ENCODE results near the gene MRGPRF.

Gene MRGPRF

GRCh38 chr11:68973219-68973618, 39.8 kb downstream of the MRGPRF start:
- no peaks in the 10 kb centered on the region for H3K9me3 ChIP-seq (replicated peaks in 1 of 11)
- no peak overlapping the region for H3K9ac ChIP-seq
- no peak for TF ChIP-seq Cebpa-rat (IDR thresholded peaks at IDR 0.05)
- peaks cover 0 to 9% (median under 1%) of the 10 kb centered on the region in 11 experiments; a peak in 6 of 22 replicates for H4K20me1 ChIP-seq
- H3K27me3 ChIP-seq = peaks cover 0 to 16% (median 11%) of the 10 kb centered on the region in 11 experiments; a peak in 12 of 22 replicates
- peaks cover 0 to 8% (median 6%) of the 10 kb centered on the region in 10 experiments; a peak in 16 of 20 replicates for H3K4me1 ChIP-seq
- no peak overlapping the region for H3K27ac ChIP-seq
- no peaks in the 10 kb centered on the region for H3K36me3 ChIP-seq
- no peak overlapping the region for H3K4me3 ChIP-seq
- H3K4me2 ChIP-seq = no peak overlapping the region

DNA sequence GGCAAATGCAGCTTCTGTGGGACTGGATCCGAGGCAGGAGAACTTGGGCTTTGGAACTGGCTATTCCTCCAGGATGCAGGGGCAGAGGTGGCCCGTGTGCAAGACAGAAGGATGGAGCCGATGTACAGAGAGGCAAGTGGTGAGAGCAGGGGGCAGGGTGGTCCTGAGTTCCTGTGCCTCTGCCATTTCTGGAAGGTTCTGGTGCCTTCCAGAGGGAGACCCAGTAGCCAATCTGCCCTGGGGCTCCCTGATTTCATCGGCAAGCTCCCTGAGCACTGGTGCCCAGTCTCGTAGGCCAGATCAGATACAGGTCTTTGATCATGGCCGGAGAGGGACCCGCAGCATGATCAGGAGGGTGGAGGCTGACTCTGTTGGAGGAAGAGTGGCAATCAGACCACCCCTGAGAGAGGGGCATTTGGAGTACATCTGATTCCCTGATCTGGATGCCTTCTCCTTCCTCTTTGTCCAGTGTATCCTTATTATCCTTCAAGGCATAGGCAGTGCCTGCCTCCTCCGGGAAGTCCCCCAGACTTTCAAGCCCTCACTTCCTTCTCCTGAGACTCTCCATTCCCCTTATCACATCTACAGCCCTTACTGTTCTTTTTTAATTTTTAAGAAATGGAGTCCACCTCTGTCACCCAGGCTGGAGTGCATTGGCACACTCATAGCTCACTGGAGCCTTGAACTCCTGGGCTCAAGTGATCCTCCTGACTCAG, 42.0 kb downstream of the MRGPRF start:
- Histone ChIP-seq H3K27ac (no peak overlapping the region), H3K27me3 (peaks cover 0 to 5% (median 0%) of the 10 kb centered on the region in 11 experiments; a peak in 4 of 22 replicates), H3K9me3 (replicated peaks in 1 of 11) (no peaks in the 10 kb centered on the region), H3K36me3 (no peaks in the 10 kb centered on the region), H3K9ac (no peak overlapping the region), H4K20me1 (no peaks in the 10 kb centered on the region), H3K4me3 (no peak overlapping the region), H3K4me2 (no peak overlapping the region), H3K4me1 (no peaks in the 10 kb centered on the region)
- TF ChIP-seq Cebpa-rat (IDR thresholded peaks at IDR 0.05) = no peak

DNA sequence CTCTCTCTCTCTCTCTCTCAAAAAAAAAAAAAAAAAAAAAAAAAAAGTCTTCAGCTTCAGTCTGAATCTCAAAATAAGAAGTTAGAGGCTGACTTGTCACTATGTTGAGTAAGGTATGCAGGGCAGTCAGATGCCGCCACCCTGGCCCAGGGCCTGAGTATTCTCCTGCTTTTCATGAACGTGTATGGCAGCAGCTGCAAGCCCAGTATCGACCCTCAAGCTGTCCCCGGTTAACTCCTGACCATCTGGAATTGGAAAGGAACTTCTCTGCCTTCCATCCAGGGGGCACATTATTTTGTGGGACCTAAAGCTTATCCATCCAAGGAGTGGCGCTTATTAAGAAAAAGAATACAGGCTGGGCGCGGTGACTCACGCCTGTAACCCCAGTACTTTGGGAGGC, 43.7 kb downstream of the MRGPRF start:
- Histone ChIP-seq H3K4me1 (no peaks in the 10 kb centered on the region), H3K4me2 (no peak overlapping the region), H3K9me3 (replicated peaks in 1 of 11) (peaks cover 0 to 9% (median 3%) of the 10 kb centered on the region in 11 experiments; a peak in 6 of 22 replicates)

GRCh38 chr11:68968306-68969250, 44.5 kb downstream of the MRGPRF start:
- no peak overlapping the region for H3K4me2 ChIP-seq
- H3K27me3 ChIP-seq = peaks cover 0 to 5% (median 0%) of the 10 kb centered on the region in 11 experiments; a peak in 4 of 22 replicates
- H3K4me3 ChIP-seq = no peak overlapping the region
- no peak overlapping the region for H3K27ac ChIP-seq
- H3K9me3 ChIP-seq (replicated peaks in 1 of 11) = peaks cover 0 to 17% (median 11%) of the 10 kb centered on the region in 11 experiments; a peak in 16 of 22 replicates
- H4K20me1 ChIP-seq = no peaks in the 10 kb centered on the region
- no peak for TF ChIP-seq Cebpa-rat (IDR thresholded peaks at IDR 0.05)
- no peaks in the 10 kb centered on the region for H3K4me1 ChIP-seq
- no peaks in the 10 kb centered on the region for H3K36me3 ChIP-seq
- H3K9ac ChIP-seq = no peak overlapping the region

More for the DNA sequence above, 43.7 kb downstream of the MRGPRF start:
- H3K36me3 ChIP-seq = no peaks in the 10 kb centered on the region
- TF ChIP-seq Cebpa-rat (IDR thresholded peaks at IDR 0.05) = no peak
- H4K20me1 ChIP-seq = no peaks in the 10 kb centered on the region
- no peak overlapping the region for H3K9ac ChIP-seq
- H3K27me3 ChIP-seq = peaks cover 0 to 5% (median 0%) of the 10 kb centered on the region in 11 experiments; a peak in 4 of 22 replicates
- no peak overlapping the region for H3K27ac ChIP-seq
- H3K4me3 ChIP-seq = no peak overlapping the region

GRCh38 chr11:68966894-68967780, 45.9 kb downstream of the MRGPRF start:
- no peak overlapping the region for H3K4me3 ChIP-seq
- no peak overlapping the region for H3K9ac ChIP-seq
- H3K9me3 ChIP-seq (replicated peaks in 1 of 11) = peaks cover 0 to 26% (median 14%) of the 10 kb centered on the region in 11 experiments; a peak in 17 of 22 replicates
- no peaks in the 10 kb centered on the region for H4K20me1 ChIP-seq
- H3K4me2 ChIP-seq = no peak overlapping the region
- peaks cover 0 to 5% (median 0%) of the 10 kb centered on the region in 11 experiments; a peak in 1 of 22 replicates for H3K27me3 ChIP-seq
- peaks cover 0 to 5% (median 0%) of the 10 kb centered on the region in 10 experiments; a peak in 3 of 20 replicates for H3K4me1 ChIP-seq
- H3K36me3 ChIP-seq = no peaks in the 10 kb centered on the region
- no peak overlapping the region for H3K27ac ChIP-seq
- no peak for TF ChIP-seq Cebpa-rat (IDR thresholded peaks at IDR 0.05)

DNA sequence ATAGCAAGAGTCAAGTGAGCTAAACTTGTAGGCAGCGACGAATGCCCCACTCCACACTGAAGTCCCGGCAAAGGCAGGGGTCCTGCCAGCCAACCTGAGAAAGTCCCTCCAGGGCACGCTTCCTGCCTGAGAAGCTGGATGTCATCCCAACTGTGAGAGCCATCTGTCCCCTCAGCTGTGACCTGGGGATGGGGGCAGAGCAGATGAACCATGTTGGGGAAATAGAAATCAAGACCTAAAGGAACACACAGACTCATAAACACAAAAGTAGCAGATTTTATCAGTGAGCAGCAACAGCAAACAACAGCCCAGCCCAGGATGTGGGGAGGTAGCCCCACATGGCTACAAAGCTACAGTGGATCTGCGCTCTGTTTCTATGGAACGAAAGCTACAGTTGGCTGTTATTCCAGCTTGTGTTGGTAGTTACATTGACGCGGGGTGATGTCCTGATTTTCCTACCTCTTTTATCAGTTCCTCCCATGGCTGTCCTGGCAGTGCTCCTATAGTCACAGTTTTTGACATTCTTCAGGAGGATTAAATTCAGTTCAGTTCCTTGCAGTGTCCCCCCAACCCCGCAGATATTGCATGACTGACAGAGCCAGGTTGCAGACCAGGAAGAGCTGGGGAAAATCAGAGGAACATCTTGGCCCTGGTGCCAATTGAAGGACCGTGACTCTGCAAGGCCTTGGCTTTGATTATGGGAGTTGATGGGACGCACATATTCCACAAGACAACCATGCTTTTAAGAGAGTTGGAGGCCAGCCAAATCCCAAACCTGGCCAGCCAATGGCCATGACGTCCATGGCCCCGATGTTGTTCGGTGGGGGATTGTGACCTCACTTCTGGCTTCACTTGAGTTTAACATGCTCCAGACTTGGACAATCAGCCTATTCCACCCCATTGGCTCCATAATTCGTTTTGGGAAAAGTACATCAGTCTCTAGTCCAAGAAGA, 46.9 kb downstream of the MRGPRF start:
- peaks cover 0 to 5% (median 0%) of the 10 kb centered on the region in 10 experiments; a peak in 3 of 20 replicates for H3K4me1 ChIP-seq
- H3K4me2 ChIP-seq = no peak overlapping the region
- peaks cover 0 to 26% (median 14%) of the 10 kb centered on the region in 11 experiments; a peak in 17 of 22 replicates for H3K9me3 ChIP-seq (replicated peaks in 1 of 11)
- no peaks in the 10 kb centered on the region for H4K20me1 ChIP-seq
- TF ChIP-seq Cebpa-rat (IDR thresholded peaks at IDR 0.05) = no peak
- H3K36me3 ChIP-seq = no peaks in the 10 kb centered on the region
- H3K27me3 ChIP-seq = 0 out of 22 replicates have a peak, but pooled peaks cover 0 to 3% (median 0%) of the 10 kb centered on the region in 11 experiments
- H3K27ac ChIP-seq = no peak overlapping the region
- H3K4me3 ChIP-seq = no peak overlapping the region
- H3K9ac ChIP-seq = no peak overlapping the region

- Histone ChIP-seq H3K9ac (no peak overlapping the region), H3K27me3 (no peaks in the 10 kb centered on the region), H3K27ac (no peak overlapping the region)
These were observed 49.3 kb downstream of the MRGPRF start for GRCh38 chr11:68963779-68964178.

More at GRCh38 chr11:68963779-68964178, 49.3 kb downstream of the MRGPRF start:
- peaks cover 0 to 5% (median 0%) of the 10 kb centered on the region in 10 experiments; a peak in 3 of 20 replicates for H3K4me1 ChIP-seq
- H3K4me2 ChIP-seq = no peak overlapping the region
- peaks cover 0 to 26% (median 14%) of the 10 kb centered on the region in 11 experiments; a peak in 17 of 22 replicates for H3K9me3 ChIP-seq (replicated peaks in 1 of 11)
- TF ChIP-seq Cebpa-rat (IDR thresholded peaks at IDR 0.05) = no peak
- H3K4me3 ChIP-seq = no peak overlapping the region
- no peaks in the 10 kb centered on the region; a peak in 1 of 22 replicates for H4K20me1 ChIP-seq
- H3K36me3 ChIP-seq = no peaks in the 10 kb centered on the region

Measured in BLaER1 treated with 17β-estradiol and CSF1 and Interleukin-3, amounts not matched to agents 10 nM and 100 nM (cell line).